DOHH2 (cell line): ENCODE data around the gene ANK3.
A peak's percentile ranks its signal among the peaks of the same experiment; 100 is the strongest.

ENCODE experiments used
- H3F3A ChIP-seq: fragments of 200-600 bp; sonication (generic), shearing (Covaris generic); 2 replicates; pipeline ENCODE4 v1.6.0; 2016; ENCODE audit warnings: antibody characterized with exemption, mild to moderate bottlenecking; ENCODE audit not compliant: control insufficient read depth, insufficient read depth
- H3K27ac ChIP-seq: fragments of 200-600 bp; sonication (generic); 2 replicates; pipeline ENCODE4 v1.5.1; 2014; ENCODE audit warnings: low read depth, mild to moderate bottlenecking, low read length, moderate library complexity
- H3K27me3 ChIP-seq: fragments of 200-600 bp; sonication (generic); 2 replicates; pipeline ENCODE4 v1.6.1; 2014; ENCODE audit warnings: mild to moderate bottlenecking, low read length, mixed read lengths; ENCODE audit not compliant: control insufficient read depth
- H3K36me3 ChIP-seq: fragments of 200-600 bp; sonication (generic); 2 replicates; pipeline ENCODE4 v1.6.1; 2014; ENCODE audit warnings: mild to moderate bottlenecking, low read length, moderate library complexity, mixed read lengths; ENCODE audit not compliant: control insufficient read depth
- H3K4me1 ChIP-seq: fragments of 200-600 bp; sonication (generic); 2 replicates; pipeline ENCODE4 v1.6.1; 2014; ENCODE audit warnings: mild to moderate bottlenecking, low read length, mixed read lengths; ENCODE audit not compliant: control insufficient read depth
- H3K4me2 ChIP-seq: fragments of 200-600 bp; sonication (generic); 2 replicates; pipeline ENCODE4 v1.6.0; 2014; ENCODE audit warnings: mild to moderate bottlenecking, low read length, moderate library complexity
- H3K4me3 ChIP-seq: fragments of 200-600 bp; sonication (generic); 2 replicates; pipeline ENCODE4 v1.5.1; 2014; ENCODE audit warnings: mild to moderate bottlenecking, low read length, mixed read lengths
- H3K79me2 ChIP-seq: fragments of 200-600 bp; sonication (generic); 2 replicates; pipeline ENCODE4 v1.6.1; 2014; ENCODE audit warnings: mild to moderate bottlenecking, low read length, mixed read lengths; ENCODE audit not compliant: control insufficient read depth
- H3K9me2 ChIP-seq: fragments of 200-600 bp; sonication (generic); replicated peaks from 2 replicates; pipeline ENCODE4 v1.6.1; 2014; ENCODE audit warnings: mild to moderate bottlenecking, low read length, mixed read lengths; ENCODE audit not compliant: control insufficient read depth
- H3K9me3 ChIP-seq: fragments of 200-600 bp; sonication (generic); 2 replicates; pipeline ENCODE4 v1.6.1; 2014; ENCODE audit warnings: antibody characterized with exemption, low read length, mixed read lengths; ENCODE audit not compliant: control insufficient read depth, insufficient read depth
- H4K20me1 ChIP-seq: fragments of 200-600 bp; sonication (generic); 2 replicates; pipeline ENCODE4 v1.6.0; 2014; ENCODE audit warnings: low read depth, mild to moderate bottlenecking, antibody characterized with exemption, low read length, moderate library complexity; ENCODE audit not compliant: control insufficient read depth, insufficient read depth
- EZH2phosphoT487 ChIP-seq: fragments of 200-600 bp; sonication (generic); IDR thresholded peaks from 2 replicates; pipeline ENCODE4 v1.6.1; 2017; ENCODE audit warnings: borderline replicate concordance, mild to moderate bottlenecking, antibody characterized with exemption, low read length, moderate library complexity, mixed read lengths
- TF ChIP-seq, protein P1 (sequence below): fragments of 200-600 bp; sonication (generic); IDR thresholded peaks from one replicate; pipeline ENCODE4 v1.5.1; 2014; ENCODE audit warnings: antibody characterized with exemption, mild to moderate bottlenecking, low read depth, low read length; ENCODE audit not compliant: poor library complexity, severe bottlenecking

Gene ANK3

DNA sequence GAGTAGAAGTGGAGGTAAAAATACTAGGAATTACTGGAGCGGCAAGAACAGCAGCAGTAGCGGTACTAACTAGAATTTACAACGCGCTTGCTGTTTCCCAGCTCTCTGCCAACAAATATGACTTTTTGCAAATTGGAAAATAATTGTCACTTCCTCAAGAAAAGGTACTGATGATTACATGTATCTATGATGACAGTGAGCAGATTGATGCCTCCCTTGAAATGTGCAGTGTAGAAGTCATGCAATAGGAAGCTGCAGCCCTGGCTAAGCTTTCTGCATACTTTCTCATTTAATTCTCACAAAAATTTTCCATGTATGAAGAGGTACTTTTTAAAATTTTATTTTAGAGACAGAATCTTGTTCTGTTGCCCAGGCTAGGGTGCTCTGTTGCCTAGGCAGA is 49.9 kb downstream of the ANK3 start:
- H3K4me1 ChIP-seq: peaks cover 99% of the 10 kb centered on the region
- no peaks in the 10 kb centered on the region; the same call in 1 of the 2 replicates for H3F3A ChIP-seq
- H3K27me3 ChIP-seq: no peaks in the 10 kb centered on the region
- no peaks in the 10 kb centered on the region for H3K9me2 ChIP-seq
- H3K4me3 ChIP-seq: no peak overlapping the region
- H4K20me1 ChIP-seq: no peaks in the 10 kb centered on the region
- peaks cover 100% of the 10 kb centered on the region for H3K79me2 ChIP-seq
- H3K4me2 ChIP-seq: 0 out of 2 replicates have a peak overlapping the region, but pooled peaks have one; percentile 30
- TF ChIP-seq, protein P1, sequence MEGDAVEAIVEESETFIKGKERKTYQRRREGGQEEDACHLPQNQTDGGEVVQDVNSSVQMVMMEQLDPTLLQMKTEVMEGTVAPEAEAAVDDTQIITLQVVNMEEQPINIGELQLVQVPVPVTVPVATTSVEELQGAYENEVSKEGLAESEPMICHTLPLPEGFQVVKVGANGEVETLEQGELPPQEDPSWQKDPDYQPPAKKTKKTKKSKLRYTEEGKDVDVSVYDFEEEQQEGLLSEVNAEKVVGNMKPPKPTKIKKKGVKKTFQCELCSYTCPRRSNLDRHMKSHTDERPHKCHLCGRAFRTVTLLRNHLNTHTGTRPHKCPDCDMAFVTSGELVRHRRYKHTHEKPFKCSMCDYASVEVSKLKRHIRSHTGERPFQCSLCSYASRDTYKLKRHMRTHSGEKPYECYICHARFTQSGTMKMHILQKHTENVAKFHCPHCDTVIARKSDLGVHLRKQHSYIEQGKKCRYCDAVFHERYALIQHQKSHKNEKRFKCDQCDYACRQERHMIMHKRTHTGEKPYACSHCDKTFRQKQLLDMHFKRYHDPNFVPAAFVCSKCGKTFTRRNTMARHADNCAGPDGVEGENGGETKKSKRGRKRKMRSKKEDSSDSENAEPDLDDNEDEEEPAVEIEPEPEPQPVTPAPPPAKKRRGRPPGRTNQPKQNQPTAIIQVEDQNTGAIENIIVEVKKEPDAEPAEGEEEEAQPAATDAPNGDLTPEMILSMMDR: no peak
- no peak for TF ChIP-seq EZH2phosphoT487
- H3K27ac ChIP-seq: no peak overlapping the region
- H3K9me3 ChIP-seq: no peaks in the 10 kb centered on the region
- H3K36me3 ChIP-seq: peaks cover 36% of the 10 kb centered on the region

GRCh38 chr10:60338786-60339185 is 50.9 kb downstream of the ANK3 start:
- Histone ChIP-seq H3F3A (no peaks in the 10 kb centered on the region; the same call in 1 of the 2 replicates), H3K79me2 (peaks cover 100% of the 10 kb centered on the region), H3K36me3 (peaks cover 31% of the 10 kb centered on the region), H3K4me3 (no peak overlapping the region), H3K9me2 (no peaks in the 10 kb centered on the region), H3K4me2 (no peak overlapping the region), H3K4me1 (peaks cover 98% of the 10 kb centered on the region), H3K27ac (no peak overlapping the region), H4K20me1 (no peaks in the 10 kb centered on the region), H3K9me3 (no peaks in the 10 kb centered on the region), H3K27me3 (no peaks in the 10 kb centered on the region)
- no peak for TF ChIP-seq EZH2phosphoT487
- TF ChIP-seq, protein P1: no peak

- Histone ChIP-seq H3K79me2 (peaks cover 100% of the 10 kb centered on the region), H3K4me3 (no peak overlapping the region), H3K36me3 (peaks cover 29% of the 10 kb centered on the region), H3K27me3 (no peaks in the 10 kb centered on the region), H3K9me2 (no peaks in the 10 kb centered on the region), H3K4me1 (peaks cover 92% of the 10 kb centered on the region), H3K27ac (no peak overlapping the region), H3F3A (no peaks in the 10 kb centered on the region; the same call in 1 of the 2 replicates), H4K20me1 (no peaks in the 10 kb centered on the region), H3K9me3 (no peaks in the 10 kb centered on the region), H3K4me2 (no peak overlapping the region)
- TF ChIP-seq, protein P1: no peak
- TF ChIP-seq EZH2phosphoT487: no peak
Observed at GRCh38 chr10:60338002-60338564, 51.6 kb downstream of the ANK3 start.
